Vagina (tissue), 2 donors: ENCODE measurements around the gene SHOC1. TPM values are rescaled to one million over a fixed set of nuclear protein-coding genes. Genes with fewer than 3 reads are reported as not detected.

Experiments
- DNase-seq, 2 donors: peaks; one replicate each; pipeline ENCODE4 v3.0.0-alpha.2; 2017; ENCODE audit errors: extremely low spot score in 2 of 2
- H3K27ac ChIP-seq: fragments of 200-600 bp; sonication (generic); one replicate; pipeline ENCODE4 v1.5.1; 2019
- H3K27me3 ChIP-seq: fragments of 200-600 bp; sonication (generic); one replicate; pipeline ENCODE4 v1.5.1; 2019
- H3K36me3 ChIP-seq, 2 donors: fragments of 200-600 bp; sonication (generic); one replicate each; pipeline ENCODE4 v1.5.1; 2017 to 2019
- H3K4me1 ChIP-seq: fragments of 200-600 bp; sonication (generic); one replicate; pipeline ENCODE4 v1.5.1; 2019
- H3K4me3 ChIP-seq, 2 donors: fragments of 200-600 bp; sonication (generic); 1 replicate in 1 of 2; 2 replicates in 1 of 2; pipeline ENCODE4 v1.5.1; 2016 to 2019
- H3K9me3 ChIP-seq: fragments of 200-600 bp; sonication (generic); one replicate; pipeline ENCODE4 v1.5.1; 2019
- POLR2A ChIP-seq, 2 donors: fragments of 450-650 bp; IDR thresholded peaks; one replicate each; pipeline ENCODE4 v1.6.1; 2017; ENCODE audit warnings: antibody characterized with exemption in 2 of 2, mild to moderate bottlenecking in 2 of 2, moderate library complexity in 2 of 2
- POLR2AphosphoS5 ChIP-seq, 2 donors: sonication (generic); formaldehyde crosslinking; IDR thresholded peaks; one replicate each; pipeline ENCODE4 v1.9.0; 2017; ENCODE audit warnings: antibody characterized with exemption in 2 of 2, mild to moderate bottlenecking in 2 of 2, low read depth in 1 of 2; ENCODE audit not compliant: insufficient read depth in 1 of 2
- intact Hi-C: fragments of 100-400 bp; cut with DNase I; formaldehyde crosslinking; loops from one replicate; pipeline ENCODE4 v1.15.1; 2023
- total RNA-seq: library from RNA; depleted of rRNA; stranded (reverse); fragments of >200 nt; gene quantifications from one replicate; pipeline ENCODE4 v1.2.3, GENCODE V29; 2016
- TF ChIP-seq, protein P1 (sequence below), 3 experiments: fragments of 450-650 bp in 2 of 3; fragments of 200-600 bp in 1 of 3; sonication (generic) in 1 of 3; IDR thresholded peaks; one replicate each; pipeline ENCODE4 v1.5.1; 2017 to 2019; ENCODE audit warnings: antibody characterized with exemption in 3 of 3, mild to moderate bottlenecking in 2 of 3, moderate library complexity in 2 of 3

The SHOC1 gene
- total RNA-seq, 1 donor from 2014 or later: 0.25 TPM

DNA sequence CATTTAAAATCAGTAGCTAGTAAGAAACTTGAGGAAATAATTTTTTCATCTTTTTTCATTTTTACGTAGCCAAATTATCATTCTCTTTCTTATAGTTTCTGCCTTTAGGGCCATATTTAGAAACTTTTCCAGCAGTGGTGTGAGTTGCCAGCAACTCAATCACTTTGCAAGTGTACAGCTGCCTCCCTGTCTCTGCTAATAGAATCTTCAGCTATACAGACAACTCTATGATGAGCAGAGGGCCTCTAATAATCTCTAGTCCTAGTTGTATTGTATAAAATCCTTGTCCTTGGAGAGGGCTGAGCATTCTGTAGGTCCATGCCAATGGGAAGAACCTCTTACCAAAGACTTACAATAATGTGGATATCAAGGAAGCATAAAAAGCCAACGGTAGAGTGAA is 11.5 kb upstream of the SHOC1 start:
- no peak for DNase-seq

DNA sequence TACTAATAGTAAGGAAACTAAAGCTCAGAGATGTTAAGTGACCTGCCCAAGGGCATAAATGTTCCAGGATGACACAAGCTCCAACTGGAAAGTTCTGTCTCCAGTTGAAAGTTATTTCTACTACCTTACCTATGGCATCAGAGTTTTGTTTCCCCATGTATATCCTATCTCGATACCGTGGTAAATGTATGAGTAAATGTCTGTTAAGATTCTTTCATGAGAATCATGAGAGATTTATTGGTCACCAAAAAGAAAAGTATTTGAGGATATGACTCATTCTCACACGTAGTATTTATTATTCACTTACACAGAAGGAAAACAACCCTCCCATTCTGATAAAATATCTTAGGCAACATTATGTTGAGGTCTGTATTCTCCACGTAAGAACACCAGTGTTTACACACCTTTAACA is 11.1 kb upstream of the SHOC1 start:
- H3K4me3 ChIP-seq: no peak overlapping the region
- H3K4me1 ChIP-seq: no peaks in the 10 kb centered on the region
- no peak for DNase-seq
- H3K9me3 ChIP-seq: no peaks in the 10 kb centered on the region
- TF ChIP-seq POLR2A (IDR thresholded peaks at IDR 0.05): no peak
- TF ChIP-seq POLR2AphosphoS5 (IDR thresholded peaks at IDR 0.05; ENCODE audit: insufficient read depth in 1 of 2, low read depth in 1 of 2): peak in 1 of 2 donors; percentile 66
- intact Hi-C loops: no loop called here
- no peaks in the 10 kb centered on the region for H3K27me3 ChIP-seq
- no peaks in the 10 kb centered on the region for H3K36me3 ChIP-seq
- H3K27ac ChIP-seq: peak overlapping the region; percentile 45

More for the DNA sequence above, 11.5 kb upstream of the SHOC1 start:
- Histone ChIP-seq H3K36me3 (no peaks in the 10 kb centered on the region), H3K4me3 (no peak overlapping the region), H3K27ac (peak overlapping the region; percentile 45), H3K9me3 (no peaks in the 10 kb centered on the region), H3K27me3 (no peaks in the 10 kb centered on the region), H3K4me1 (no peaks in the 10 kb centered on the region)
- TF ChIP-seq POLR2A (IDR thresholded peaks at IDR 0.05): no peak
- TF ChIP-seq POLR2AphosphoS5 (IDR thresholded peaks at IDR 0.05; ENCODE audit: insufficient read depth in 1 of 2, low read depth in 1 of 2): no peak
- intact Hi-C loops: no loop called here

DNA sequence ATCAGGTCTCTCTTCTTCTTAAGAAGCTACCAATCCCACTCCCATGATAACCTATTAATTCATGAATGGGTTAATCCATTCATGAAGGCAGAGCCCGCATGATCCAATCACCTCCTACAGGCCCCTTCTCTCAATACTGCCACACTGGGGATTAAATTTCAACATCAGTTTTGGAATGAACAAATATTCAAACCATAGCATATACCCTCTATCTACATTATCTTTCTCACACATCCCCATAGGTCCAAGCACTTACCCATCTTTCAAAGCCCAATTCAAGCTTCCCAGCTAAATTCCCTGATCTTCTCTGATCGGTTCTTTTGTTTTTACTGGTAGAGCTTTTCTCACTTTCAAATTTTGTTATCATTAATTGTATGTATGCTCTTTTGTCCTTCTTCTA is 10.5 kb upstream of the SHOC1 start:
- H3K4me3 ChIP-seq: no peak overlapping the region
- no peaks in the 10 kb centered on the region for H3K4me1 ChIP-seq
- intact Hi-C loops: no loop called here
- no peaks in the 10 kb centered on the region for H3K36me3 ChIP-seq
- no peaks in the 10 kb centered on the region for H3K27me3 ChIP-seq
- no peak overlapping the region for H3K27ac ChIP-seq
- TF ChIP-seq, protein P1, sequence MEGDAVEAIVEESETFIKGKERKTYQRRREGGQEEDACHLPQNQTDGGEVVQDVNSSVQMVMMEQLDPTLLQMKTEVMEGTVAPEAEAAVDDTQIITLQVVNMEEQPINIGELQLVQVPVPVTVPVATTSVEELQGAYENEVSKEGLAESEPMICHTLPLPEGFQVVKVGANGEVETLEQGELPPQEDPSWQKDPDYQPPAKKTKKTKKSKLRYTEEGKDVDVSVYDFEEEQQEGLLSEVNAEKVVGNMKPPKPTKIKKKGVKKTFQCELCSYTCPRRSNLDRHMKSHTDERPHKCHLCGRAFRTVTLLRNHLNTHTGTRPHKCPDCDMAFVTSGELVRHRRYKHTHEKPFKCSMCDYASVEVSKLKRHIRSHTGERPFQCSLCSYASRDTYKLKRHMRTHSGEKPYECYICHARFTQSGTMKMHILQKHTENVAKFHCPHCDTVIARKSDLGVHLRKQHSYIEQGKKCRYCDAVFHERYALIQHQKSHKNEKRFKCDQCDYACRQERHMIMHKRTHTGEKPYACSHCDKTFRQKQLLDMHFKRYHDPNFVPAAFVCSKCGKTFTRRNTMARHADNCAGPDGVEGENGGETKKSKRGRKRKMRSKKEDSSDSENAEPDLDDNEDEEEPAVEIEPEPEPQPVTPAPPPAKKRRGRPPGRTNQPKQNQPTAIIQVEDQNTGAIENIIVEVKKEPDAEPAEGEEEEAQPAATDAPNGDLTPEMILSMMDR (IDR thresholded peaks at IDR 0.05): no peak
- TF ChIP-seq POLR2AphosphoS5 (IDR thresholded peaks at IDR 0.05; ENCODE audit: insufficient read depth in 1 of 2, low read depth in 1 of 2) (no peak), POLR2A (IDR thresholded peaks at IDR 0.05) (no peak)
- no peaks in the 10 kb centered on the region for H3K9me3 ChIP-seq
- no peak for DNase-seq

DNA sequence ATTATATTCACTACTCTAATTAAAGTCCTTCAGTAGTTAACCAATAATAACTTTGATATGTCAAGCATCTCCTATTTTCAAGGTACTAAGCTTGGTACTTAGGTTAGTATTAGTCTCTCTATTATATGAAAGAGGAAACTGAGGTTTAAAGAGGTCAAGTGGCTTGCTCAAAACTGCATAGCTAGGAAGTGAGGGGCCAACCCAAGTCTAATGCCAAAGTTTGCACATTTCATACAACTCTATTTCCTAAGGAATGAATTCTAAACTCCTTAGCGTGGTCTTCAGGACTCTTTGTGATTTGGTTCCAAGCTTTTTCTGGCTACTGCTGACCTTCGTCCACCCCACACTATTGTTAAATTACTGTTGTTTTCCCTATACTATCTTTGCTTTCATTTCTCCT is 9.9 kb upstream of the SHOC1 start:
- H3K27me3 ChIP-seq: no peaks in the 10 kb centered on the region
- no peak overlapping the region for H3K4me3 ChIP-seq
- DNase-seq: no peak
- H3K4me1 ChIP-seq: no peaks in the 10 kb centered on the region
- H3K9me3 ChIP-seq: no peaks in the 10 kb centered on the region
- intact Hi-C loops: no loop called here
- H3K36me3 ChIP-seq: no peaks in the 10 kb centered on the region
- no peak for TF ChIP-seq POLR2AphosphoS5 (IDR thresholded peaks at IDR 0.05; ENCODE audit: insufficient read depth in 1 of 2, low read depth in 1 of 2)
- TF ChIP-seq, protein P1 (IDR thresholded peaks at IDR 0.05): no peak
- no peak for TF ChIP-seq POLR2A (IDR thresholded peaks at IDR 0.05)
- H3K27ac ChIP-seq: no peak overlapping the region

DNA sequence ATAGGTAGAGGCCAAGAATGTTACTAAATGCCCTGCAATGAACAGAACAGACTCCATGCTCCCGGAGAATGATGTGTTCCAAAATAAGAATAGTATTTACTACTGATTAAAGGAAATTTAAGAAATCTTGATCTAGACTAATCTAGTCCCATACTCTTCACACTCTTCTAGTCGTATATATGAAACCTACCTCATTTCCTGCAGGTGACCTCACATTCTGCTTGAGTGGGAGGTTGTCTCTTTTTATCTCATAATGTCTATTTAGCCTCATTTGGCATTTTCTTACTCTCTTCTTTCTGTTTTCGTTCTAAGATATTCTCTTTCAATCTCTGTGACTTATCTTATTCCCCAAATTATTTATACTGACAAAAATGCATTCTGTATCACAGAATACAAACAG is 9.2 kb upstream of the SHOC1 start:
- TF ChIP-seq POLR2AphosphoS5 (IDR thresholded peaks at IDR 0.05; ENCODE audit: insufficient read depth in 1 of 2, low read depth in 1 of 2) (no peak), POLR2A (IDR thresholded peaks at IDR 0.05) (no peak)
- no peaks in the 10 kb centered on the region for H3K4me1 ChIP-seq
- no peaks in the 10 kb centered on the region for H3K27me3 ChIP-seq
- H3K27ac ChIP-seq: no peak overlapping the region
- no peak overlapping the region for H3K4me3 ChIP-seq
- H3K9me3 ChIP-seq: no peaks in the 10 kb centered on the region
- intact Hi-C loops: no loop called here
- H3K36me3 ChIP-seq: no peaks in the 10 kb centered on the region
- DNase-seq: no peak

DNA sequence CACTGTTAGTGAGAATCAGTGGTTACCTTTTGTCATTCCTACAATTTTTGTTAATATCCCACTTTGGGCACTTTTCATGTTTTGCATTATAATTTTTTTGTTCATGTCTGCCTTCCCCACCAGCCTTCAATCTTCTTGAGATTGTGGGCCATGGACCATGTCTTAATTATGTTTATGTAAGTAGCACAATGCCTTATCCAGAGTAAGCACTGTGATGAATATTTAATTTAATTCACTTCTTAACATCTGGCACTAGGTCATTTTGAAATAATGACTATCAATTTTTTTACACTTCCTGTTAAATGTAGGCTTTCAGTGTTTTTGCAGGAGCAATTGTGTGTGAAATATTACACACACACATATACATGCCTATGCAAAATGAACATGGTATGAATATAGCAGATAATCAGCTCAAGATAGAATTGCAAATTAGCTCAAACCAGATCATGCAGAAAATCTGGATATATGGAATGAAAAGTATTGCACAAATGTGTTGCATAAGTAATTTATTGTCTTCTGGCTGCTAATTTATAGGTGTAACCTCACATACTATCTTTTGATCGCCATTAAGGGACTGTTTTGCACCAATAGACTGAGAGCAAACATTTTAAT is 5.3 kb upstream of the SHOC1 start:
- no peak overlapping the region for H3K27ac ChIP-seq
- no peak overlapping the region for H3K4me3 ChIP-seq
- H3K9me3 ChIP-seq: no peaks in the 10 kb centered on the region
- intact Hi-C loops: no loop called here
- DNase-seq: no peak
- no peaks in the 10 kb centered on the region for H3K4me1 ChIP-seq
- no peaks in the 10 kb centered on the region for H3K27me3 ChIP-seq
- H3K36me3 ChIP-seq: no peaks in the 10 kb centered on the region
- TF ChIP-seq, protein P1 (IDR thresholded peaks at IDR 0.05): no peak
- TF ChIP-seq POLR2A (IDR thresholded peaks at IDR 0.05) (no peak), POLR2AphosphoS5 (IDR thresholded peaks at IDR 0.05; ENCODE audit: insufficient read depth in 1 of 2, low read depth in 1 of 2) (no peak)
